ENCODE measurements around the gene ODC1. TPM values are rescaled to one million over a fixed set of nuclear protein-coding genes. Genes with fewer than 3 reads are reported as not detected.

Gene ODC1
- total RNA-seq, 1 donor from 2014 or later: 85.3 TPM

GRCh38 chr2:10417551-10418335 lies 30.4 kb downstream of the ODC1 start:
- no peak for DNase-seq (ENCODE audit: low spot score)

GRCh38 chr2:10415640-10416039 lies 32.5 kb downstream of the ODC1 start:
- DNase-seq (ENCODE audit: low spot score): no peak

GRCh38 chr2:10415048-10415447 lies 33.1 kb downstream of the ODC1 start:
- no peak for DNase-seq (ENCODE audit: low spot score)

- no peak for DNase-seq (ENCODE audit: low spot score)
Measured at GRCh38 chr2:10414591-10414990, 33.5 kb downstream of the ODC1 start.

- DNase-seq (ENCODE audit: low spot score): no peak
Measured at GRCh38 chr2:10413991-10414451, 34.1 kb downstream of the ODC1 start.

GRCh38 chr2:10413503-10413902 lies 34.6 kb downstream of the ODC1 start:
- DNase-seq (ENCODE audit: low spot score): no peak

GRCh38 chr2:10412380-10412779 lies 35.7 kb downstream of the ODC1 start:
- DNase-seq (ENCODE audit: low spot score): no peak

- DNase-seq (ENCODE audit: low spot score): no peak
Measured at GRCh38 chr2:10411557-10411956, 36.6 kb downstream of the ODC1 start.

- no peak for DNase-seq (ENCODE audit: low spot score)
Measured at GRCh38 chr2:10410823-10411437, 37.2 kb downstream of the ODC1 start.

- no peak for DNase-seq (ENCODE audit: low spot score)
Measured at GRCh38 chr2:10410001-10410822, 37.9 kb downstream of the ODC1 start.

- peak; percentile 79 for DNase-seq (ENCODE audit: low spot score)
Measured at GRCh38 chr2:10408649-10409579, 39.2 kb downstream of the ODC1 start.

GRCh38 chr2:10407841-10408648 lies 40.1 kb downstream of the ODC1 start:
- peak; percentile 76 for DNase-seq (ENCODE audit: low spot score)

GRCh38 chr2:10407432-10407831 lies 40.7 kb downstream of the ODC1 start:
- DNase-seq (ENCODE audit: low spot score): no peak

GRCh38 chr2:10406491-10407188 lies 41.5 kb downstream of the ODC1 start:
- DNase-seq (ENCODE audit: low spot score): no peak

GRCh38 chr2:10406016-10406415 lies 42.1 kb downstream of the ODC1 start:
- no peak for DNase-seq (ENCODE audit: low spot score)

GRCh38 chr2:10405448-10405847 lies 42.7 kb downstream of the ODC1 start:
- DNase-seq (ENCODE audit: low spot score): peak; percentile 74

- no peak for DNase-seq (ENCODE audit: low spot score)
Measured at GRCh38 chr2:10404324-10405143, 43.6 kb downstream of the ODC1 start.

- DNase-seq (ENCODE audit: low spot score): no peak
Measured at GRCh38 chr2:10402653-10403215, 45.4 kb downstream of the ODC1 start.
